ENCODE data around the gene MEX3B. TPM values are rescaled to one million over a fixed set of nuclear protein-coding genes. Genes with fewer than 3 reads are reported as not detected.

MEX3B gene
- polyA plus RNA-seq, 4 donors = 0.95 to 3.0 TPM; not detected in 2

- Histone ChIP-seq H3K4me1 (ENCODE audit: control insufficient read depth in 3 of 3, insufficient read depth in 2 of 3, low read depth in 1 of 3, low read length in 2 of 3) (no peaks in the 10 kb centered on the region), H3K27me3 (ENCODE audit: control insufficient read depth in 3 of 3, insufficient read depth in 3 of 3, low read length in 3 of 3) (peaks cover 0 to 2% (median 0%) of the 10 kb centered on the region in 3 donors), H3K36me3 (ENCODE audit: control insufficient read depth in 3 of 3, insufficient read depth in 2 of 3, low read depth in 1 of 3, low read length in 3 of 3) (no peaks in the 10 kb centered on the region), H3K4me3 (ENCODE audit: low read depth in 1 of 3, low read length in 3 of 3) (no peak overlapping the region), H3K27ac (ENCODE audit: low read depth in 1 of 3, low read length in 2 of 3) (no peak overlapping the region), H3K9me3 (ENCODE audit: control insufficient read depth in 2 of 2, insufficient read depth in 1 of 2, low read depth in 1 of 2, low read length in 1 of 2) (no peaks in the 10 kb centered on the region)
- DNase-seq (no peak), FAIRE-seq (no peak)
- 60 to 68% (median 65%) methylated on average over 5 of the region's 5 CpGs for WGBS, 3 donors
Measured at GRCh38 chr15:82079736-82080135, 33.9 kb upstream of the MEX3B start.

- Histone ChIP-seq H3K9me3 (ENCODE audit: control insufficient read depth in 2 of 2, insufficient read depth in 1 of 2, low read depth in 1 of 2, low read length in 1 of 2) (peaks cover 0 to 12% of the 10 kb centered on the region in 2 donors), H3K4me1 (ENCODE audit: control insufficient read depth in 3 of 3, insufficient read depth in 2 of 3, low read depth in 1 of 3, low read length in 2 of 3) (no peaks in the 10 kb centered on the region), H3K27ac (ENCODE audit: low read depth in 1 of 3, low read length in 2 of 3) (no peak overlapping the region), H3K36me3 (ENCODE audit: control insufficient read depth in 3 of 3, insufficient read depth in 2 of 3, low read depth in 1 of 3, low read length in 3 of 3) (no peaks in the 10 kb centered on the region), H3K27me3 (ENCODE audit: control insufficient read depth in 3 of 3, insufficient read depth in 3 of 3, low read length in 3 of 3) (no peaks in the 10 kb centered on the region), H3K4me3 (ENCODE audit: low read depth in 1 of 3, low read length in 3 of 3) (no peak overlapping the region)
- FAIRE-seq = no peak
- WGBS, 3 donors = 86 to 100% (median 96%) methylated on average over 1 of the region's 1 CpG
- no peak for DNase-seq
Measured at GRCh38 chr15:82074610-82075009, 28.8 kb upstream of the MEX3B start.

GRCh38 chr15:82072926-82073537 lies 27.2 kb upstream of the MEX3B start:
- no peak overlapping the region for H3K27ac ChIP-seq (ENCODE audit: low read depth in 1 of 3, low read length in 2 of 3)
- H3K27me3 ChIP-seq (ENCODE audit: control insufficient read depth in 3 of 3, insufficient read depth in 3 of 3, low read length in 3 of 3) = no peaks in the 10 kb centered on the region
- H3K36me3 ChIP-seq (ENCODE audit: control insufficient read depth in 3 of 3, insufficient read depth in 2 of 3, low read depth in 1 of 3, low read length in 3 of 3) = no peaks in the 10 kb centered on the region
- no peak overlapping the region for H3K4me3 ChIP-seq (ENCODE audit: low read depth in 1 of 3, low read length in 3 of 3)
- WGBS, 3 donors = 82 to 94% (median 82%) methylated on average over 5 of the region's 5 CpGs
- FAIRE-seq (no peak), DNase-seq (no peak)
- H3K9me3 ChIP-seq (ENCODE audit: control insufficient read depth in 2 of 2, insufficient read depth in 1 of 2, low read depth in 1 of 2, low read length in 1 of 2) = peaks cover 0 to 12% of the 10 kb centered on the region in 2 donors
- no peaks in the 10 kb centered on the region for H3K4me1 ChIP-seq (ENCODE audit: control insufficient read depth in 3 of 3, insufficient read depth in 2 of 3, low read depth in 1 of 3, low read length in 2 of 3)

GRCh38 chr15:82066455-82066854 lies 20.6 kb upstream of the MEX3B start:
- Histone ChIP-seq H3K9me3 (ENCODE audit: control insufficient read depth in 2 of 2, insufficient read depth in 1 of 2, low read depth in 1 of 2, low read length in 1 of 2) (no peaks in the 10 kb centered on the region), H3K27me3 (ENCODE audit: control insufficient read depth in 3 of 3, insufficient read depth in 3 of 3, low read length in 3 of 3) (peaks cover 0 to 19% (median 12%) of the 10 kb centered on the region in 3 donors), H3K27ac (ENCODE audit: low read depth in 1 of 3, low read length in 2 of 3) (no peak overlapping the region), H3K4me1 (ENCODE audit: control insufficient read depth in 3 of 3, insufficient read depth in 2 of 3, low read depth in 1 of 3, low read length in 2 of 3) (no peaks in the 10 kb centered on the region), H3K4me3 (ENCODE audit: low read depth in 1 of 3, low read length in 3 of 3) (no peak overlapping the region), H3K36me3 (ENCODE audit: control insufficient read depth in 3 of 3, insufficient read depth in 2 of 3, low read depth in 1 of 3, low read length in 3 of 3) (no peaks in the 10 kb centered on the region)
- DNase-seq (no peak), FAIRE-seq (no peak)
- 82 to 85% (median 83%) methylated on average over 4 of the region's 4 CpGs for WGBS, 3 donors

GRCh38 chr15:82064824-82065223 lies 19.0 kb upstream of the MEX3B start:
- no peaks in the 10 kb centered on the region for H3K36me3 ChIP-seq (ENCODE audit: control insufficient read depth in 3 of 3, insufficient read depth in 2 of 3, low read depth in 1 of 3, low read length in 3 of 3)
- H3K27ac ChIP-seq (ENCODE audit: low read depth in 1 of 3, low read length in 2 of 3) = no peak overlapping the region
- no peaks in the 10 kb centered on the region for H3K9me3 ChIP-seq (ENCODE audit: control insufficient read depth in 2 of 2, insufficient read depth in 1 of 2, low read depth in 1 of 2, low read length in 1 of 2)
- H3K27me3 ChIP-seq (ENCODE audit: control insufficient read depth in 3 of 3, insufficient read depth in 3 of 3, low read length in 3 of 3) = peaks cover 0 to 19% (median 12%) of the 10 kb centered on the region in 3 donors
- no peak for DNase-seq
- no peaks in the 10 kb centered on the region for H3K4me1 ChIP-seq (ENCODE audit: control insufficient read depth in 3 of 3, insufficient read depth in 2 of 3, low read depth in 1 of 3, low read length in 2 of 3)
- WGBS, 3 donors = 70 to 76% (median 72%) methylated on average over 5 of the region's 5 CpGs
- no peak for FAIRE-seq
- H3K4me3 ChIP-seq (ENCODE audit: low read depth in 1 of 3, low read length in 3 of 3) = no peak overlapping the region

- Histone ChIP-seq H3K4me1 (ENCODE audit: control insufficient read depth in 3 of 3, insufficient read depth in 2 of 3, low read depth in 1 of 3, low read length in 2 of 3) (no peaks in the 10 kb centered on the region), H3K4me3 (ENCODE audit: low read depth in 1 of 3, low read length in 3 of 3) (no peak overlapping the region), H3K36me3 (ENCODE audit: control insufficient read depth in 3 of 3, insufficient read depth in 2 of 3, low read depth in 1 of 3, low read length in 3 of 3) (no peaks in the 10 kb centered on the region), H3K27ac (ENCODE audit: low read depth in 1 of 3, low read length in 2 of 3) (no peak overlapping the region), H3K27me3 (ENCODE audit: control insufficient read depth in 3 of 3, insufficient read depth in 3 of 3, low read length in 3 of 3) (peaks cover 0 to 22% (median 17%) of the 10 kb centered on the region in 3 donors), H3K9me3 (ENCODE audit: control insufficient read depth in 2 of 2, insufficient read depth in 1 of 2, low read depth in 1 of 2, low read length in 1 of 2) (no peaks in the 10 kb centered on the region)
- no peak for DNase-seq
- FAIRE-seq = no peak
- WGBS, 3 donors = 23 to 29% (median 26%) methylated on average over 20 of the region's 20 CpGs
Measured at GRCh38 chr15:82062479-82063454, 16.9 kb upstream of the MEX3B start.

GRCh38 chr15:82060817-82061216 lies 15.0 kb upstream of the MEX3B start:
- WGBS, 3 donors = 65 to 74% (median 71%) methylated on average over 5 of the region's 5 CpGs
- FAIRE-seq (no peak), DNase-seq (no peak)
- Histone ChIP-seq H3K27me3 (ENCODE audit: control insufficient read depth in 3 of 3, insufficient read depth in 3 of 3, low read length in 3 of 3) (peaks cover 0 to 40% (median 20%) of the 10 kb centered on the region in 3 donors), H3K36me3 (ENCODE audit: control insufficient read depth in 3 of 3, insufficient read depth in 2 of 3, low read depth in 1 of 3, low read length in 3 of 3) (no peaks in the 10 kb centered on the region), H3K9me3 (ENCODE audit: control insufficient read depth in 2 of 2, insufficient read depth in 1 of 2, low read depth in 1 of 2, low read length in 1 of 2) (no peaks in the 10 kb centered on the region), H3K4me1 (ENCODE audit: control insufficient read depth in 3 of 3, insufficient read depth in 2 of 3, low read depth in 1 of 3, low read length in 2 of 3) (no peaks in the 10 kb centered on the region), H3K4me3 (ENCODE audit: low read depth in 1 of 3, low read length in 3 of 3) (no peak overlapping the region), H3K27ac (ENCODE audit: low read depth in 1 of 3, low read length in 2 of 3) (no peak overlapping the region)

- no peaks in the 10 kb centered on the region for H3K4me1 ChIP-seq (ENCODE audit: control insufficient read depth in 3 of 3, insufficient read depth in 2 of 3, low read depth in 1 of 3, low read length in 2 of 3)
- no peak for DNase-seq
- peaks cover 0 to 30% (median 12%) of the 10 kb centered on the region in 3 donors for H3K27me3 ChIP-seq (ENCODE audit: control insufficient read depth in 3 of 3, insufficient read depth in 3 of 3, low read length in 3 of 3)
- no peaks in the 10 kb centered on the region for H3K9me3 ChIP-seq (ENCODE audit: control insufficient read depth in 2 of 2, insufficient read depth in 1 of 2, low read depth in 1 of 2, low read length in 1 of 2)
- H3K27ac ChIP-seq (ENCODE audit: low read depth in 1 of 3, low read length in 2 of 3) = no peak overlapping the region
- FAIRE-seq = no peak
- H3K4me3 ChIP-seq (ENCODE audit: low read depth in 1 of 3, low read length in 3 of 3) = no peak overlapping the region
- no peaks in the 10 kb centered on the region for H3K36me3 ChIP-seq (ENCODE audit: control insufficient read depth in 3 of 3, insufficient read depth in 2 of 3, low read depth in 1 of 3, low read length in 3 of 3)
- WGBS, 3 donors = 7 to 17% (median 15%) methylated on average over 2 of the region's 2 CpGs
Measured at GRCh38 chr15:82058517-82059204, 12.8 kb upstream of the MEX3B start.
